Hypothalamus (tissue), 51 donors: ENCODE results near the gene SDK2.

Experiments used
- DNase-seq, 51 donors: peaks; one replicate each; lab custom pipeline; 2025; lab: John Stamatoyannopoulos, UW

Gene SDK2

DNA sequence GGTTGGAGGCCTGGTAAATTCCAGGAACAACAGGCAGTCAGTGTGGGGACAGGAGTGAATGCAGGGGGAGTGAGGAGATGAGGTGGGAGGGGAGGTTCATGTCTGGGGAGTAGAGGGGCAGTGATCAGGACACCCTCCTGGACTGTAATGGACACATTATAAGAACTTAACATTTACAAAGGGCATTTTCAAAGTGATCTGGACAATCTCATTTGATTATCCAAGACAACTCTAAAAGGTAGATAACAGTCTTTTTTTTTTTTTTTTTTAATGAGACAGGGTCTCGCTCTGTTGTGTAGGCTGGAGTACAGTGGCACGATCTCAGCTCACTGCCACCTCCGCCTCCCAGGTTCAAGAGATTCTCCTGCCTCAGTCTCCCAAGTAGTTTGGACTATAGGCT, 5.7 kb downstream of the SDK2 start:
- DNase-seq = no peak

- no peak for DNase-seq
Observed at GRCh38 chr17:73637866-73638265, 6.4 kb downstream of the SDK2 start.

DNA sequence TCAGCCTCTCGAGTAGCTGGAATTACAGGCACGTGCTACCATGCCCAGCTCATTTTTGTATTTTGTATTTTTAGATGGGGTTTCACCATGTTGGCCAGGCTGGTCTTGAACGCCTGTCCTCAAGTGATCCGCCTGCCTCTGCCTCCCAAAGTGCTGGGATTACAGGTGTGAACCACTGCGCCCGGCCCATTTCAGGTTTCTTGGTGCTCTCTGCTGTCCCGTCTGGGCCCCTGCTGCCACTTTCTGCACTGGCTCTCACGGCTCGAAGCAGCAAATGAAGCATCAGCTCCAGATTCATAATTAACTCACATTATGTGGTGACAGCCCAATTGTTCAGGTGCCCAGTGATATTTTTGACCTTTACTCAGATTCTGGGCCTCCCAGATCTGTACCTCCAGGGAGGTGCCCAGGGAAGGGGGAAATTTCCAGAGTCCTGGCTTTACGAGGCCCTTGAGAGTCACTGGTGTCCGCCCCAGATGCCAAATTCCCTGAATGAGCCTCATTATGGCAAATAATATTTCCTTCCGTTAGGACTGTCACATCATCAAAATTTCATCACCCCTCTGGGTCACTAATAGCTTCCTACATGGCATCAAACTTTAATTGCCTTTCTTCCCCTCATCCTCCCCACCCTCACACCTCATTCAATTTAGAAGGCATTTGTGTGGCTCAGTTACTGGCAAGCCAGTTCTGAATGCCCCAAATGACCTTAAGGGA, 9.0 kb downstream of the SDK2 start:
- no peak for DNase-seq

GRCh38 chr17:73634629-73635028, 9.6 kb downstream of the SDK2 start:
- DNase-seq = no peak

DNA sequence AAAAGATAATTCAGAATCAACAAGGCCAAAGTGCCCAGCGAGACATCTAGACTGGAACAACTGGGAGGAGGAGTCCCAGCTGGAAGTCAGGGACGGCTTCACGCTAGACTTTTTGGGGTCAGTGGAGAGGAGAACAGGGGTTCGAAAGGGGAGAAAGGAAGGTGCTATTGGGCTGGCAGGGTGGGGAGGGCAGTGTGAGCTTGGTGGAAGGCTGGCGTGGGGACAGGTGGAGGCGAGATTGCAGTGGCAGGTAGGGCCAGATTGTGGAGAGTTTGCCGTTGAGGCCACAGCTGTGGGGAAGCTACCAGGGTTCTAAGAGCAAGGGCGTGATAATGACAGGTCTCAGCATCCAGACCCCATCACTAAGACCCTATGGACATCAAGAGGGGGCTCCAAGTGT, 10.5 kb downstream of the SDK2 start:
- no peak for DNase-seq

GRCh38 chr17:73632513-73632912, 11.7 kb downstream of the SDK2 start:
- no peak for DNase-seq

- DNase-seq = no peak
Observed at GRCh38 chr17:73630965-73631595, 13.2 kb downstream of the SDK2 start.

DNA sequence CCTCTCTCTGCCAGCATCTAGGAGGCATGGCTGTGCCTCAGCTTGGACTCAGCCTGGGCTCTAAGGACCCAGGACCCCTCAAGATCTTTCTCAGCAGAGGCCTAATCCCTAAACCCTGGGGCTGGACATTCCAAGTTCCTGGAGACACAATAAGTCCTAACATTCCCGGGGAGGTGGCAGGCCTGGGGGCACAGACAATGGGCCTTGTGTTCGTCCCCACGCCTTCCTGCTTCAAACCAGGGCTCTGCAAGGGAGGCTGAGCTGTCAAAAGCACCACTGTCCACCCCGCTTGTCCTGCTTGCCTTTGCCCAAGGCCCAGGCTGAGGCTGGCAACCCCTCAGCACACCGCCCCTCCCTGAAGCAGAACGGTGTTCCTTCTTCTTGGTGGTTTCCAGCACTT, 13.7 kb downstream of the SDK2 start:
- DNase-seq = peak in 13 of 51 donors; percentile 13 to 55 (median 25)

DNA sequence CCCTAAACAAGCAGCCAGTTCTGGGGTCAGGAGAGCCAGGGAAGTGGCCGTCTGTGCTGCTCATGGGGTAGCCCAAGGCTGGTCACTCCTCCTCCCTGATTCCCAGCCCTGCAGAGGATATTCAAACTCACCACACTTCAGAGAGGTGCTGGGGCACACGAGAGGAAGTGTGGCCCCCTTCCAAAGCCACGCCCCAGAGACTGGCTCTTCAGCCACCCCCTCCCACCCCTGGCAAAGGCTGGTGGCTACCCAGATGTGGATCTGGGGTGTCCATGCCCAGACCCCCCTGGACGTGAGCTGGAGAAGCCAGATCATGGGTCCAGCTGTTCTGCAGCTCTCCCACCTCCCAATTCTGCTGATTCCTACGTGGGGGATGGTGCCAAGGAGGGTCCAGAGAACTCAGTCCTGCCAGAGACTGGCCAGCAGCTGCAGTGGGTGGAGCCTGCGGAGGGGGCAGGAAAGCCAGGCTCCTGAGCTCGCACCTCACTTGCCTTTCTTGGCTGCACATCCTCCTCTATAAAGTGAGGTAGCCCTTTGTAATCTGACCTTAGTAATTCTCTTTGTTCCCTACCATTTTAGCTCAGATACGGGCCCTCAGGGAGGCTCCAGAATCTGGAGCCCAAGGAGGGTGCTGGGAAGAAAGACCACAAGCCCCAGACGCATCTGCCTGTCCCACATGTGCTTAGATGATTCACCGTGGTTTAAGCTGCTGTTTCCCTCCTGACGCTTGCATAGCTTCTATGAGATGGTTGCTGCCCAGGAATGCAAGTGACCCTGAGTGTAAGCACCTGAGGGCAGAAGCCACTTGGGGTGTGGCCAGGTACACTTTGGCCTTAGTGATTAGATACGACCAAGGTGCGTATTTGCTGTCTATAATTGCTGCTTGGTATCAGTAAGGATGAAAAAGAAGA, 15.3 kb downstream of the SDK2 start:
- no peak for DNase-seq

DNA sequence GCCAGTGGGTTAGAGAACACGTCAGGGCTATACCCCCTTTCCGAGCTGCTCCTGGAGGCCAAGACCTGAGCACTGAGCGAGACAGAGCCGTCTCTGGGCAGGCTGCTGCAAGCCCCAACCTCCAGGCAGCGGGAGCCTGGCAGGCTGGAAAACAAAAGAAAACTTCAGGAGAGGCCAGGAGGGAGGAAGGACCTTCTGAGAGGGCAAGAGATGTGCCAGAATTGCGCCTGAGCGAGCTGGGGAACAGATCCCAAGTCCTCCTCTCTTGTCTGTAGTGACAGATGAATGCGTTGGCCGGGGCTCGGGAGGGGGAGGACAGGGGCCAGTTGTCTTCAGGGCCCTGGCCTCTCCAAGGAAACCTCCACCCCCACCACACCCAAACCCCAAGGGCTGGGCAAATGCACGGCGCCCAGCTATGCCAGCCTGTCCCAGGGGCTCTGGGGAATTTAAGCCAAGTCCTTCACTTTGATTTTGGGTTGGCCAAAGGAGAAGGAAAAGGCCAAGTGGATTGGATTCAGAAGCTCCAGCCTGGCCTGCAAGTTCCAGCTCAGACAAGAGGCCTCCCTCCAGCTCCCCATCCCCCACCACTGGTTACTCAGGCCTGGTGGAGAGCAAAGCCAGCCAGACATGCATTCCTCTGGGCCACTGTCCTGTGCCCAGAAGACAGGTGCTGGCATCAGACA, 18.1 kb downstream of the SDK2 start:
- peak in 6 of 51 donors; percentile 21 to 44 (median 30) for DNase-seq

GRCh38 chr17:73625006-73625405, 19.2 kb downstream of the SDK2 start:
- no peak for DNase-seq

GRCh38 chr17:73624496-73624988, 19.7 kb downstream of the SDK2 start:
- no peak for DNase-seq

GRCh38 chr17:73623818-73624217, 20.4 kb downstream of the SDK2 start:
- DNase-seq = no peak

DNA sequence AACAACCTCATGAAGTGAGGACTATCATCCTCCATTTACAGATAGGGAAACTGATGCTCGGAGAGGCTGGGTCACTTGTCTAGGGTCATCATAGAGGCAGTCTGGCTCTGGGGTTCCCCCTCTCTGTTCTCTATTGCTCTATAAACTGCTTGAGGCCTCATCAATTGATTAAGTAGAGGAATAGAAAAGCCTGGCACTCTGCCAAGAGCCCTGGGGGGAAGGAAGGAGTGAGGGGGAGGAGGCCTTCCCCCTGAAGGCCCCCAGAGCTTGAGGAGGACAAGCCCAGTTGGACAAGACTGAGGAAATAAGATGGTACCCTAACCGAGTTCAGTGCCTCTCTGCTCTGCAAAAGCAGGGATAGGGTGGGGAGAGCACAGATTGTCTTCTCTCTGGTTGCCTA, 21.0 kb downstream of the SDK2 start:
- no peak for DNase-seq

DNA sequence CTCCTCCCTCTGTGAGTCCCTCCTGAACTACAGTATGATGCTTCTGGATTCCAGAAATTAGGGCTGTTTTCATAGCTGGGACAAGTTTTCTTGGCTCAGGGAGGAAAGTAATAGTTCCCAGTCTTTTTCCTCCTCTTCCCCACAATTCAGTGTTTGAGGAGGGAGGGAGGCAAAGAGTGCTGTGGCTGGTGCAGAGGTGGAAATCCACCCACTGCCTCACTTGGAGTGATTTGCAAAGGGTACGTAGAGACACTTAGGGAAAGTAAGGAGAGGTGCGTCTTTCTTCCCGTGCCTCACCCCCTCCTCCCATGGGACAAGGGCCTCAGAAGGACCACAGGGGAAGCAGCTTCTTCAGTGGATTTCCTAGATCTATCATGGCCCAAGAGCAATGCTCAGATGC, 21.9 kb downstream of the SDK2 start:
- DNase-seq = no peak

- no peak for DNase-seq
Observed at GRCh38 chr17:73621685-73622084, 22.6 kb downstream of the SDK2 start.

GRCh38 chr17:73620414-73620813, 23.8 kb downstream of the SDK2 start:
- DNase-seq = no peak

DNA sequence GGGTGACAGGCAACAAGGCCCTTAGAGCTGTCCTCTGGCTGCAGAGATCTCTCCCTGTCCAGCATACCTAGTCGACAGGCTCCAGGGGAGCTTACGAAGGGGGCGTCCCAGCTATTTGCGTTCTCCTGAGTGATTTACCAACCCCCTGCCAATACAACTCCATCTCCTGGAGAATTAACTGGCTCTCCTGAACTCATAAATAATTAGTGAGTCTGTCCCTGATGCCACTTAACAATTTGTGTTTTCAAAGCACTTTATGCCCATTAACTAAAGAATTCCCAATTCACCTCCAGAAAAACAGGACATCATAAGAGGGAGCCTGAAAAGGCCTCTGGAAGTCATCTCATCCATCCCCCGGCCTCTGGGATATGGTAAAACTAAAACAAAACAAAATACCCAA, 26.7 kb downstream of the SDK2 start:
- DNase-seq = no peak

- DNase-seq = no peak
Observed at GRCh38 chr17:73616873-73617404, 27.3 kb downstream of the SDK2 start.

GRCh38 chr17:73616120-73616872, 27.9 kb downstream of the SDK2 start:
- DNase-seq = peak in 1 of 51 donors; percentile 3
